Bronchial epithelial cell (primary cell): Measurements from ENCODE around the gene MBD2. TPM values are rescaled to one million over a fixed set of nuclear protein-coding genes. Genes with fewer than 3 reads are reported as not detected.

Source experiments
- DNase-seq: peaks from one replicate; pipeline ENCODE4 v3.0.0-alpha.2; 2010; ENCODE audit warnings: low read depth
- FAIRE-seq: peaks from 2 replicates; lab custom pipeline; 2011; peaks lifted over from hg19 to GRCh38; lab: Jason Lieb, UNC
- H3K27me3 ChIP-seq: 2 replicates; pipeline ENCODE4 v1.5.1; 2011; ENCODE audit warnings: low read length; ENCODE audit not compliant: control insufficient read depth, insufficient read depth
- H3K36me3 ChIP-seq: 2 replicates; pipeline ENCODE4 v1.5.1; 2011; ENCODE audit warnings: low read length; ENCODE audit not compliant: control insufficient read depth, insufficient read depth
- H3K4me3 ChIP-seq: 2 replicates; pipeline ENCODE4 v1.5.1; 2011; ENCODE audit warnings: mild to moderate bottlenecking, low read depth, low read length, control low read depth
- total RNA-seq: library from RNA; depleted of rRNA; stranded (reverse); fragments of >200 nt; gene quantifications from 2 replicates; pipeline ENCODE4 v1.2.1, GENCODE V29; 2014
- TF ChIP-seq, protein P1 (sequence below): IDR thresholded peaks from 2 replicates; pipeline ENCODE4 v1.5.1; 2011; ENCODE audit warnings: mild to moderate bottlenecking, moderate library complexity, low read length, control low read depth, inconsistent platforms; ENCODE audit not compliant: insufficient read depth, severe bottlenecking

The MBD2 gene
- total RNA-seq, 1 donor from 2014 or later: 36.3 TPM

DNA sequence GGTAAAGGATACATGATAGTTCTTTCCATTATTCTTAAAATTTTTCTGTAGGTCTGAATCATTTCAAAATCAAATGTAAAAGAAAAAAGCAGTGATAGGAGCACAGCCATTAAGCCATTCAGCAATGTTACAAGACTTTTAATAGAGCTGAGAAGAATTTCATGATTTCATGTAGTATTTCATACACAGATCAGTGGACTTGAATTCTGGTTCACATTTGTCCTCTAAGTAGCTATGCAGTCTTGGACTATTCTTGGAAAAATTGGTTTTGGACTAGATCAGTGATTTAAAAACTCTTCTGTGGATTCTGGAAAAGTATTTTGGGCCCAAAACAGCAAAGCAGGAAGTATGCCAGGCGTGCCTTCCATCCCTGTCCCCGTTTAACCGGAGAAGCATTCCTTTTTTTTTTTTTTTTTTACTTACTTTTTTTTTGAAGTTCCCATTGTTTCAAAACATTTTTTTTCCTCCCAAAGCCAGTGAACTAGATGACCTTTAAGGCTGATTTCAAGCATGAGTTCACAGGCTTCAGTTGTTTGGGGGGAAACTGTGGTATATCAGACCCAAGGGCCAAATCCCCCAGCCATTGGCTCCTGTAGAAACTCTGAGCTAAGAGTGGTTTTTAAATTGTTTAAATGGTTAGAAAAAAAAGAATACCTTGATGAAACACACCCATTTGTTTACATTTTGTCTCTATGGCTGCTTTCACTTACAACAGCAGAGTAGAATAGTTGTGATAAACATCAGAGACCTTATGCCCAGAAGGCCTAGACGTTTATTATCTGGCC lies 27.3 kb upstream of the MBD2 start:
- Histone ChIP-seq H3K36me3 (no peaks in the 10 kb centered on the region), H3K27me3 (no peaks in the 10 kb centered on the region), H3K4me3 (no peak overlapping the region)
- no peak for FAIRE-seq
- TF ChIP-seq, protein P1, sequence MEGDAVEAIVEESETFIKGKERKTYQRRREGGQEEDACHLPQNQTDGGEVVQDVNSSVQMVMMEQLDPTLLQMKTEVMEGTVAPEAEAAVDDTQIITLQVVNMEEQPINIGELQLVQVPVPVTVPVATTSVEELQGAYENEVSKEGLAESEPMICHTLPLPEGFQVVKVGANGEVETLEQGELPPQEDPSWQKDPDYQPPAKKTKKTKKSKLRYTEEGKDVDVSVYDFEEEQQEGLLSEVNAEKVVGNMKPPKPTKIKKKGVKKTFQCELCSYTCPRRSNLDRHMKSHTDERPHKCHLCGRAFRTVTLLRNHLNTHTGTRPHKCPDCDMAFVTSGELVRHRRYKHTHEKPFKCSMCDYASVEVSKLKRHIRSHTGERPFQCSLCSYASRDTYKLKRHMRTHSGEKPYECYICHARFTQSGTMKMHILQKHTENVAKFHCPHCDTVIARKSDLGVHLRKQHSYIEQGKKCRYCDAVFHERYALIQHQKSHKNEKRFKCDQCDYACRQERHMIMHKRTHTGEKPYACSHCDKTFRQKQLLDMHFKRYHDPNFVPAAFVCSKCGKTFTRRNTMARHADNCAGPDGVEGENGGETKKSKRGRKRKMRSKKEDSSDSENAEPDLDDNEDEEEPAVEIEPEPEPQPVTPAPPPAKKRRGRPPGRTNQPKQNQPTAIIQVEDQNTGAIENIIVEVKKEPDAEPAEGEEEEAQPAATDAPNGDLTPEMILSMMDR: no peak
- no peak for DNase-seq

DNA sequence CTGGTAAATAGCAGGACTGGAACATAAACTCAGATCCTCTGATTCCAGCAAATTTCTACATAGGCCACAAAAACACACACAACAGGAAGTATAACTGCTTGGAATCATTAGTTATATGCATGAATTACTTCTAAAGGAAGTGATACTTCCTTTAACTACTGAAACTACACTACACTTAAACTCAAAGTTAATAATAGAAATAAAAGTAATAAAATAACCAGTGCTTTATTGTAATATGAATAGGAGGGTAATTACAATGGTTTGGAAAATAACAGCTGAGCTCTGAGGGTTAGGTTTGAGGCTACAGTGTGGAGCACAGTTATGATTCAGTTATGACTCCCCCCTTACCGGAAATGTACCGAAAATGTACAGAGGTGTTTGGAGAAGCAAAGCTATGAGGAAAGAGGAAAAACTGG lies 26.4 kb upstream of the MBD2 start:
- FAIRE-seq (no peak), DNase-seq (peak; percentile 62)
- H3K4me3 ChIP-seq: no peak overlapping the region
- H3K36me3 ChIP-seq: no peaks in the 10 kb centered on the region
- H3K27me3 ChIP-seq: no peaks in the 10 kb centered on the region
- TF ChIP-seq, protein P1: no peak

DNA sequence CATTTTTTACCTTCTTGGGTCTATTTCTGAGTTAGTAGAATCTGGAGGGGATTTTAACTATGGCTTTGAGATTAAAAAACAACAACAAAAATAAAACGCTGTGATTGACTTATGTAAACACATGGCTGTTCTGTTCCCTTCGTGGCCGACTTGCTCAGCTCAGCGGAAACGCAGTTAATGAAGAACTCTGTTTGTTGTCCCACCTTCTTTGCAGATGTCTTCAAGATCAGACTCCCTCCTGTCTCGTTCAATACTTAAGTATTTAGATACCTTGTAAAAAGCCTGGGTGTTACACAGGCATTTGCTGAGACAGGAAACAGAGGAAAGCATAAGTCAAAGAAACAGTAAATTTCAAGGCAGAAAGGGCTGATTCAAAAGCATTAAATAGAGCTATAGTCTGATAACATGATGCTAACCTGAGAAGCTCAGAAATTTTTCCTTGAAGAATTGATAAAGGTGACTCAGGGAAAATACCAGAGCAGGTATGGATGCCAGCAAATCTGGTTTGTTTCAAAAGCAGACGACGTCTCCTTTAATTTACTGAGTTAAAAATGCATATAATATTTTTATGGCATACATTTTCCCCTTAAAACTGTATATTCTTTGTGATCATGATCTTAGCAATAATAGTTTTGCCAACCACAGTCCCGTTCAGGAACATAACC lies 23.2 kb upstream of the MBD2 start:
- peak; percentile 50 for DNase-seq
- H3K4me3 ChIP-seq: no peak overlapping the region
- FAIRE-seq: no peak

DNA sequence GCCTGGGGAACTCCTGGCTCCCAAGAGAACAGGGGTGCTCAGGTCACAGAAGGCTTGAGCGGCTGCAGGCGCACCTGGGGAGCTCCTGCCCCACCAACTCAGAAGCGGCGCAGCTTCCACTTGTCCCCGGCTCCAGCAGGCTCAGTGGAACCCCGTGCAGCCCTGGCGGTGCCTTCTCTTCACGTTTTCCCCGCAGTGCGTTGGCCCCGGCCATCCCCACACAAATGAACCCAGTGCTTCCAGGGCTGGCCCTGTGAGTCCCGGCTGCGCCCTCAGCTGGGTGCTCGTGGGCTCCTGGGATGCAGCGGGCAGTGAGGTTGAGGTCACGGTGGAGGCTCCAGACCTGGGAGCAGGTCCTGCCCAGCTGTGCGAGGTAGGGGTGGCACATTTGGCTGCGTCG lies 17.9 kb upstream of the MBD2 start:
- Histone ChIP-seq H3K36me3 (no peaks in the 10 kb centered on the region), H3K27me3 (no peaks in the 10 kb centered on the region), H3K4me3 (no peak overlapping the region)
- FAIRE-seq (no peak), DNase-seq (no peak)
- TF ChIP-seq, protein P1: no peak

More for the DNA sequence above, 23.2 kb upstream of the MBD2 start:
- H3K27me3 ChIP-seq: no peaks in the 10 kb centered on the region
- H3K36me3 ChIP-seq: no peaks in the 10 kb centered on the region
- TF ChIP-seq, protein P1: no peak

DNA sequence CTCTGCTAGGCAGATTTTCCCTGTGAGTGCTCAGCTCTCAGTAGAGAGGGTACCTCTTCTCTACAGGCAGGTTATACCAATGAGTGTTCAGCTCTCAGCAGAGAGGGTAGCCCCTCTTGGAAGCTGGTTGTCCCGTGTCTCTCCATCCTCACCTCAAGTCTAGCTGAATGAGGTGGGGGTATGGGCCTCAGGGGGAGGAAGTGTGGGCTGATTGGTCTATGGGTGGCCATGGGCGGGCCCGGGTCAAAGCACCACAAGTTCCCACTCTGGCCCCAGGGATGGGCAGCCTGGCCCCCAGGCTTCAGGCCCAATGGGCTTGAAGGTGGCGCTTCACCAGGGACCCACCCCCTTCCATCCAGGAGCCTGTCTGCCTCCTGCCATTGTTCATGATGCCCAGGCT lies 17.0 kb upstream of the MBD2 start:
- TF ChIP-seq, protein P1: no peak
- no peak for FAIRE-seq
- H3K27me3 ChIP-seq: no peaks in the 10 kb centered on the region

More for the DNA sequence above, 17.0 kb upstream of the MBD2 start:
- DNase-seq: no peak
- H3K36me3 ChIP-seq: no peaks in the 10 kb centered on the region
- no peak overlapping the region for H3K4me3 ChIP-seq
